HG03097 (cell line): ENCODE data around the gene HOXA7.

Source experiments
- ATAC-seq: cut with Tn5 transposase; IDR thresholded peaks from one replicate; pipeline ENCODE4 v1.9.1; 2021; ENCODE audit not compliant: unreplicated experiment, low FRiP score

Gene HOXA7

GRCh38 chr7:27194002-27194352 is 37.5 kb upstream of the HOXA7 start:
- ATAC-seq: no peak

GRCh38 chr7:27193335-27194001 is 37.0 kb upstream of the HOXA7 start:
- no peak for ATAC-seq

- no peak for ATAC-seq
Measured at GRCh38 chr7:27192546-27193334, 36.3 kb upstream of the HOXA7 start.

- ATAC-seq: no peak
Measured at GRCh38 chr7:27191833-27192545, 35.5 kb upstream of the HOXA7 start.

GRCh38 chr7:27191161-27191731 is 34.8 kb upstream of the HOXA7 start:
- no peak for ATAC-seq

- ATAC-seq: no peak
Measured at GRCh38 chr7:27189997-27190748, 33.7 kb upstream of the HOXA7 start.

GRCh38 chr7:27189295-27189996 is 33.0 kb upstream of the HOXA7 start:
- ATAC-seq: no peak

GRCh38 chr7:27188386-27189294 is 32.2 kb upstream of the HOXA7 start:
- no peak for ATAC-seq

GRCh38 chr7:27187475-27188385 is 31.3 kb upstream of the HOXA7 start:
- ATAC-seq: no peak

- ATAC-seq: no peak
Measured at GRCh38 chr7:27186668-27187474, 30.4 kb upstream of the HOXA7 start.

GRCh38 chr7:27185854-27186667 is 29.6 kb upstream of the HOXA7 start:
- ATAC-seq: no peak

- ATAC-seq: no peak
Measured at GRCh38 chr7:27185013-27185853, 28.8 kb upstream of the HOXA7 start, which contains the start of gene HOXA11. HOXA11 (minus strand) TSS chr7:27185232; CDS start chr7:27185144, 88 bp downstream.

GRCh38 chr7:27184337-27185012 is 28.0 kb upstream of the HOXA7 start:
- ATAC-seq: no peak

GRCh38 chr7:27183682-27184336 is 27.3 kb upstream of the HOXA7 start:
- no peak for ATAC-seq
